RKO (cell line): Measurements from ENCODE around the gene ERO1B.

Source experiments
- DNase-seq: peaks from one replicate; pipeline ENCODE4 v3.0.0-alpha.2; 2016; ENCODE audit warnings: low spot score

Gene ERO1B

GRCh38 chr1:236253918-236254637 lies 27.7 kb downstream of the ERO1B start:
- no peak for DNase-seq

DNA sequence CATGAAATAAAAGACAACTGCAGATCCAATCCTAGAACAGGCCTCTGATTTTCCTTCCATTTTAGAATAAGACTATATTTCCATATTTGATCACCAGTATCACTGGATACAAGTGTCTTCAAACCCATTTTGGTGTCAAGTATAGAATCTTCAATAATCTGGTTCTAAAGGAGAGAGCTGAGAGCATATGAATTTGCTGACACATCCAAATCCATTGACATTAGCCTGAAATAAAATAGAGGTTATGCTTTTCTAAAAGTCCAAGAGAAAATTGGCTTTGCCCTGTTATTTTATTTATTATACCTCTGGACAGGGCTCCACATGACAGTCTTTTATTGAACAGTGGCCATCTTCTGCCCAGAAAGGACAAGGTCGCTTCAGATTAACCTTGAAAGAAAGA lies 28.6 kb downstream of the ERO1B start:
- DNase-seq: no peak

DNA sequence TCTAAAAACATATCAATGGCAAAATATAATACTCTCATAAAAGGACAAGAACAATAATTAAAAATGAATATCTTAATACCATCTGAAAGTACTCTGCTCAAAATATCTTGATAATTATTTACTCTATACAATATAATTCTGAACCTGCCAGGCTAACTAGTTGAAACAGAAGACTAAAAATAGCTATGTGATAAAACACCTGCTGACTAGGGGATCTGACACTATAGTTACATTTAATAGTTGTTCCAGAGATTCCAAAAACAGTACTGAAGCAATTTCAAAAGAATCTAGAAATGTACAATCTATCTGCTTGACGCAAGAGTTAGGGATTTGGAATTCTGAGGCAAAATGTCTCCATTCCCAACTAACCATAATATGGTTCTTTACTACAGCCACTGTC lies 30.2 kb downstream of the ERO1B start:
- no peak for DNase-seq

- DNase-seq: no peak
These were observed 34.5 kb downstream of the ERO1B start for GRCh38 chr1:236247286-236247685.

GRCh38 chr1:236242568-236242967 lies 39.2 kb downstream of the ERO1B start:
- no peak for DNase-seq

DNA sequence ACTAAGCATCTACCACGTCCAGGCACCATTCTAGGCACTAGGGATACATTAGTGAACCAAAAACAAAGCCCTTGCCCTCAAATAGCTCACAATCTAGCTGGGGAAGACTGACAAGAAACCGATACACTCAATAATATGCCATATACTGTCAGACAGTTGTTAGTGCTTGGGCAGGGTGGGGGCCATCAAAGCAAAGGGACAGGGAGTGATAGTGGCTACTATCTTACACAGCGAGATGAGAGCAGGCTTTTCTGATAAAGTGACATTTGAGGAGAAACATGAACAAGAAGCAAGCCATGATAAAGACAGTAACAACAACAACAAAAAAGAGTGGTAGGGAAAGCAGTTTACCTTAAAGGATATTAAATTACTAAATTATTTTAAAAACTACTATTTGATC lies 41.1 kb downstream of the ERO1B start:
- DNase-seq: no peak

DNA sequence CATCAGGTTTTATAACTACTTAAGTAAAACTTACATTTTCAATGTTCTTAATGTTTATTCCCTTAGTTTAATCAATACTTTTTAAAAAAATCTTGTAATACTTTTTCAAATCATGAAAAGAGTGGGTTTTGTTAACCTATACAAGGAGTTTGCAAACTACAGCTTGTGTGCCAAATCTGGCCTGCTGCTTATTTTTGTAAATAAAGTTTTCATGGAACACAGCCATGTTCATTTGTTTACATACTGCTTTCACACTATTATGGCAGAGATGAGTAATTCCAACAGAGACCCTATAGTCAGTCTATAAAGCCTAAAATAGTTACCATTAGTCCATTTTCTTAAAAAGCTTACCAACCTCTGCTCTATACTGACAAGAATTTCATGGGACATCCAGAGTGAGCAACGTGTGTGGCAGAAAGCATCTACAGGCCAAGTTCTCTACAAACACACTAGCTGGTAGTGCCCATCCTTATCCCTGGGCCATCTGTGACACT lies 42.6 kb downstream of the ERO1B start:
- no peak for DNase-seq

GRCh38 chr1:236235116-236235515 lies 46.6 kb downstream of the ERO1B start:
- DNase-seq: no peak

DNA sequence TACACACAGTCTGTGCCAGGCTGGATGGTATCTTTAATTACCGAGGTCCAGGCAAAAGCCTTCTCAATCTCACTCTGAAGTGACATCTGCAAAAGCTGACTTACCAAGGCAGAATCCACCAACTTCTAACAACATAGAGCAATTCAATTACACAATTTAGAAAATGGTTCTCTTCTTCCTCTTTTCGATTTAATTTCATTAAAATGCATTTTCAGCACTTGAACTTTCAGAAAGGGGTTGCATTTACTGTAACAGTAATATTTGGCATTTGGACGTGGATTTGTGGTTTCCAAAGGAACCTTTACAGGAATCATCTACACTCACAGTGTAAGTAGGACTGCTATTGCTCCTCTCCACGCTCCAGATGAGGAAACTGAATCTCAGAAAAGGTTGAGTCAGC lies 53.3 kb downstream of the ERO1B start:
- DNase-seq: no peak

DNA sequence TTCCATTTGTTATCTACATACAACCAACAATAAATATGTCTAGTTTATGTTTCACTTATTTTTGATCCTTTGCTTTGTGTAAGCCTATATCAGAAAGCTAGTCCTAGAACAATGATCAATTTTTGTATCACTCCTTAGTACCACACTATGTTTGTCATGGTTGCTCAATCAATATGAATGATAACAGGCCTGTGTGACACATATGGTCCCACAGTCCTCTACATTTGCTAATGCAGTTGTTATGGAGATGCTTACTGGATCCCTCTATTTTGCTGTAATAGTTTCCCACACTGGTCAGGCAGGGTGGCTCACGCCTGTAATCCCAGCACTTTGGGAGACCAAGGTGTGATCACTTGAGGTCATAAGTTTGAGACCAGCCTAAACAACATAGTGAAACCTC lies 59.1 kb downstream of the ERO1B start:
- no peak for DNase-seq

DNA sequence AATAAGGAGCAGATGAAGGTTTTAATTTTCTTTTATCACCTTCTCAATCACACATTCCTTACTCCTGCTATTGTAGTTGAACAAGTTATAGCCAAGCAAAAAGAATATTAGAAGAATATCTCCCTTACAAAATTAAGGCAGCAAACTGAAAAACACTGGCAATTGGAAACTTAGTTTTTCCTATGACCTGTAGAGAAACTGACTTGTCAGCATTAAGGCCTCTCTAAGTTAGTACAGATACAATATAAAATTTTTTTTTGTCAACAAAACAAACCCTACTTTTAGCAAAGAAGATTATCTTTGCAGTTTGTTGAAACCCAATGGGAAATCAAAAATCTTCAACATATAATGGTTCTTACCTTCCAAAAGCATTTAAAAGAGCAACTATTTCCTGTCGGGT lies 61.3 kb downstream of the ERO1B start:
- no peak for DNase-seq

DNA sequence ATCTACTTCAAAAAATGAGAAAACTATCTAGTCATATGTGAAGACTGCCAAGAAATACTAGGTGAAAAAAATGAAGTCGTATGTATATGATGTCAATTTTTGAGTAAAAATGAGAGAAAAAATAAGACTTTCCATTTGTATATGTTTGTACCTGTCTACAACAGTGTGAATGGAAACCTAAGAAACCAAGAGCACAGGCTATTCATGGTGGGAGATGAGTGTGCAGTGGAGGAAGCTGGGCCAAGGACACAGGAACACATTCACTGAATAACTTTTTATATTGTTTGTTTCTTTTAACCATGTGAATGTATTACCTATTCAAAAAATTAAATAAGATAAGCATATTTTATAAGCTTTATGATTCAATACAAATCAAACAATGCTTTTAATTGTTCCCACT lies 67.0 kb downstream of the ERO1B start:
- DNase-seq: no peak

DNA sequence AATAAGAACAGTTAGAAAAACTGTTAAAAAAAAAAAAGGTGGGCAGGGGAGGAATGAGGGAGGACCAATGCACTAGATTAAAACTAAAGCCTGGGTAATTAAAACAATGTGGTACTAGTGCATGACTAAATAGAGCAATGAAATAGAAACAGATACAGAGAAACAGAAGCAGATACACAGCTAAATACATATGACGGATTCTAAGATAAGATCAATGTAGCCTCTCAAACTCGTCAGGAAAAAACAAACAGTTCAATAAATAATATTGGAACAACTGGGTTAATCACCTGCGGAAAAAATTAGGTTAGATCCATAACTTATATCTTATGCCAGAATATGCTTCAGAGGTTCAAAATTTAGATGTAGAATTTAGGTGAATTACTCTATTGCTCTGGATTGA lies 68.2 kb downstream of the ERO1B start:
- no peak for DNase-seq

DNA sequence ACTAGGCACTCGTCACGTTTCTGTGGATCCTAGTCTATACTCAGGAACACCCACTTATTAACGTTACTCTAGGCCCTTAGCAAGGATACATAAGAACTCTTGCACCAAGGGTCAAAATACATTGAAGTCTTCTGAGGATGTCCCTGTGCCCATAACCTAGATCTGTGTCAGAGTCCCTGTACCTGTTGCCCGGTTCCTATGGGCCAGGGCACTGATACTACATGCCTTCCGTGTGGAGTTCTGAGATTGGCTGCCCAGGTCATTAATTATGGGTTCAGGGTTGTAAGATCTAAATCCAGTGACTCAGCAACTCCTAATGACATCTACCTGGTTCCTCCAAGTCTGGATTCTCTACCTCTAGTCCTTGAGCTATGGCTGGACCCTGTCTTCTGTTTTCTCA lies 69.9 kb downstream of the ERO1B start:
- DNase-seq: no peak

DNA sequence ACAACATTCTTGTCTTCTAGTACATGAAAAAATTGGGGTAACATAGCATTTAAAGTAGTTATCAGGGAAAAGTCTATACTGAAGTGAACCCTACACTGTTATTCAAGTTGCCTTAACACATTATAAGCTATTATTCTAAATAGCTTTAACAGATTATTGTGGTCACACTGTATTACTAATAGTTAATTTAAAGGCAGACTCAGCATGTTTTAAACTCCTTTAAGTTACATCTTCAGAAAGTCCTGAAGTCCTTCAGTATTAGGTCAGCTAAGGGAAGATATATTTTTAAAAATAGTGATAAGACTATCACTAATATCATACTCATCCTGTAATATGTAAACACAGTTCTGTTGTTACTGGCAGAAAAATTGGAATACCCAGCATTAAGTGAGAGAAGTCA lies 72.0 kb downstream of the ERO1B start:
- DNase-seq: no peak

GRCh38 chr1:236209185-236209584 lies 72.6 kb downstream of the ERO1B start:
- DNase-seq: no peak

DNA sequence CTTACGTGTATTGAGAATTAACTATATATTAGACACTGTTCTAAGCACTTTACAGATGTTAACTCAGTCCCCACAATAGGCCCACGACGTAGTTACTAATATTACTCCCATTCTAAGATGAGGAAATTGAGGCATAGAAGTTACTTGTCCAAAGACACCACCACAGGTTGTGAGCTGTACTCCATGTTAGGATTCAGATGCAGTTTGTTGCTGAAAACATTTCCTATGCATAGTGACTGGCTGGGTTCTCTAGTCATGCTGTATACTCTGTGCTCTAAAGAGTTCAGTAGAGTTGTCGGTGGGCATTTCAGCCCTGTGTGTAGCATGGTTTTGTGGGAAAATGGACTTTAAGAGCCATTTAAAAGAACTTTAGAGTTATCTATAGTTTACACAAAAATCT lies 74.2 kb downstream of the ERO1B start:
- DNase-seq: no peak

GRCh38 chr1:236207121-236207520 lies 74.6 kb downstream of the ERO1B start:
- DNase-seq: no peak

DNA sequence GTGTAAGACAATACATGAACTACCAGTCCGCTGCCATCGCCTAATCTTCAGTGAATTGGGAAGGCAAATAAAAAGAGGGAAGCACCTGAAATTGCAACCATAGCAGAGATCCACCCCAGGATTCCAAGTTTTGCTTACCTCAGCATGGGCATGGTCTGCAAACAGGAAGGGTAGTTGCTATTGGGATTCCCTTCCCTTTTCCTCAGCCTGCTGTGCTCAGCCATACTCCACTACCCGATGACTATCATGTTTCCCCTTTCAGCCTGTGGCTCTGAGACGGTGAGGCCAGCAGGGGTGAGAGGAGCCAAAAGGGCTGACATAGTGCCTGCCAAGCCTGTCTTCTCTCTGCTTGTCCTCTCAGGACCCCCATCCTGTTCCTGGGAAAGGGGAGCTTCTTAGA lies 75.2 kb downstream of the ERO1B start:
- DNase-seq: no peak

GRCh38 chr1:236204656-236205055 lies 77.1 kb downstream of the ERO1B start:
- DNase-seq: no peak

- peak; percentile 15 for DNase-seq
These were observed 77.7 kb downstream of the ERO1B start for GRCh38 chr1:236204039-236204438.

GRCh38 chr1:236201786-236202185 lies 80.0 kb downstream of the ERO1B start:
- DNase-seq: no peak

GRCh38 chr1:236200925-236201324 lies 80.8 kb downstream of the ERO1B start:
- DNase-seq: no peak

DNA sequence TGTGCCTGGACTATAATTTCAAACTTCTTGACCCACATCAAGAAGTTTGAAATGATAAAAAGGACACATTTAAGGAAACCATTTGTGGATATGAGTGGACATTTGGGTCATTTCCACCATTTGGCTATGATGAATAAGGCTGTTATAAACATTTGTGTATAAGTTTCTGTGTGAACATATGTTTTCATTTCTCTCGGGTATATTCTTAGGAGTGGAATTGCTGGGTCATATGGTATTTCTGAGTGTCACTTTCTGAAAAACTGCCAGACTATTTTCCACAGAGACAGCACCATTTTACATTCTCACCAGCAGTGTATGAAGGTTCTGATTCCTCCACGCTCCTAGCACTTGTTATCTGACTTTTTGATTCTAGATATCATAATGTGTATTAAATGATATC lies 88.6 kb downstream of the ERO1B start:
- DNase-seq: no peak
